Epithelial cell of proximal tubule (primary cell): ENCODE data around the gene TANK. TPM values are rescaled to one million over a fixed set of nuclear protein-coding genes. Genes with fewer than 3 reads are reported as not detected.
"Not testable (repeated sequence)": the region's sequence is repeated elsewhere in the genome, so short reads cannot be mapped to it uniquely, and the experiment has no call there.

Experiments used
- DNase-seq: peaks from one replicate; pipeline ENCODE4 v3.0.0-alpha.2; 2011; ENCODE audit warnings: low read depth
- H3K4me3 ChIP-seq: 2 replicates; pipeline ENCODE4 v1.5.1; 2011; ENCODE audit warnings: low read depth, mild to moderate bottlenecking, low read length
- CTCF ChIP-seq: conservative IDR thresholded peaks from 2 replicates; pipeline ENCODE4 v1.5.1; 2012; ENCODE audit warnings: low read depth, mild to moderate bottlenecking, low read length
- total RNA-seq: library from RNA; depleted of rRNA; stranded (reverse); fragments of >200 nt; gene quantifications from 2 replicates; pipeline ENCODE4 v1.2.3, GENCODE V29; 2015

TANK gene
- total RNA-seq, 1 donor from 2014 or later = 34.1 TPM

DNA sequence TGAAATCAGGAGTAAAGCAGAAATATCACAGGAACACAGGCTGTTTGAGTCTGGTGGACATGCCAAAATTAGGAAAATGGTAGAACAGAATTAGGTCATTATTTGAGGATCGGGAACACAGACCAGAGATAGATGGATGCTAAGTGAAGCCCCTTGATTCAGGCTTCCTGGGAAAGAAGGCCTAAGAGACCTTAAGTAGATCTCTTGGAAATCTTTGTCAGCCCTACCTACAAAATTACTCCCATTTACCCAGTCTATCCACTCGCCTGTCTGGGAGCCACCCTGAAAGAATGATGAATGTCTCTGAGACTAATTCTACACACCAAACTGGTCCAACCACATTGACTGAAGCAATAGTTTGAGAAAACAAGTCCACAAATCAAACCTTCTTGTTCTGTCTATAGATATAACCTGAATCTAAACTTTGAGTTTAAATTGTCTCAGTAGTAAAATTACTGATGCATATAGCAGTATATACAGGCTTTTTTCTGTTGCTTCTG is 36.6 kb upstream of the TANK start:
- no peak overlapping the region for H3K4me3 ChIP-seq
- DNase-seq = no peak
- TF ChIP-seq CTCF = no peak

- no peak overlapping the region for H3K4me3 ChIP-seq
- no peak for TF ChIP-seq CTCF
Measured at GRCh38 chr2:161124201-161124600, 36.0 kb upstream of the TANK start.

DNA sequence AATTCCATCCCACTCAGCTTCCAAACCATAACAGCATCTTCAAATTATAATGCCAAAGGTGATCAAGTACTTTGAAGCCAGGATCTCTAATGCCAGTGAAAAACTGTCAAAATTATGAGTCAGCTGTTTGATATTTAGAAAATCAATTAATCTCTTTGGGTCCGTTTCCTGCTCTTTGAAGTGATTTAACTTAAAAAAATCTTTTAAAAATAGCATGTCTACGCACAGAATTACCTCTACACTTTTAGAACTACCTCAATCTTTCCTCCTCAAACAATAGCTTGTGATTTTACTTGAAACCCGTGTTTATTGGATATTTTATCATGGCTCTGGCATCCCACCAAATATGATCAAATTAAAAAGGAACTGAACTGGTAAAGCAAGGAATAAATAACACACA is 31.3 kb upstream of the TANK start:
- H3K4me3 ChIP-seq = no peak overlapping the region
- DNase-seq = no peak
- TF ChIP-seq CTCF = no peak

More at GRCh38 chr2:161124201-161124600, 36.0 kb upstream of the TANK start:
- DNase-seq = no peak

DNA sequence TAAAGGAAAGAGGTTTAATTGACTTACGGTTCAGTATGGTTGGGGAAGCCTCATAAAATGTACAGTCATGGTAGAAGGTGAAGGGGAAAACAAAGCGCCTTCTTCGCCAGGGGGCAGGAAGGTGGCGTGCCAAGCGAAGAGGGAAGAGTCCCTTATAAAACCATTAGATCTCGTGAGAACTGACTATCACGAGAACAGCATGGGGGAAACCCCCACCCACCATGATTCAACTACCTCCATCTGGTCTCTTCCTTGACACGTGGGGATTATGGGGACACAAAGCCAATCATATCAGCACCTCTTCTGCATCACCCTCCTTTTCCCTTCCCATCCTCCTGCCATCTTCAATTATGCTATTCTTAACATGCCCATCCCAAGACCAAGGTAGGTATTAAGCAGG is 29.9 kb upstream of the TANK start:
- no peak for DNase-seq
- no peak overlapping the region for H3K4me3 ChIP-seq
- no peak for TF ChIP-seq CTCF

GRCh38 chr2:161131074-161131680 is 29.1 kb upstream of the TANK start:
- no peak for DNase-seq
- TF ChIP-seq CTCF = no peak

GRCh38 chr2:161131804-161132203 is 28.4 kb upstream of the TANK start:
- H3K4me3 ChIP-seq = no peak overlapping the region
- DNase-seq = no peak
- no peak for TF ChIP-seq CTCF

More at GRCh38 chr2:161131074-161131680, 29.1 kb upstream of the TANK start:
- no peak overlapping the region for H3K4me3 ChIP-seq

GRCh38 chr2:161132384-161132783 is 27.8 kb upstream of the TANK start:
- not testable (repeated sequence) for DNase-seq, H3K4me3 ChIP-seq
